ENCODE results near the gene ST3GAL3.

Gene ST3GAL3

DNA sequence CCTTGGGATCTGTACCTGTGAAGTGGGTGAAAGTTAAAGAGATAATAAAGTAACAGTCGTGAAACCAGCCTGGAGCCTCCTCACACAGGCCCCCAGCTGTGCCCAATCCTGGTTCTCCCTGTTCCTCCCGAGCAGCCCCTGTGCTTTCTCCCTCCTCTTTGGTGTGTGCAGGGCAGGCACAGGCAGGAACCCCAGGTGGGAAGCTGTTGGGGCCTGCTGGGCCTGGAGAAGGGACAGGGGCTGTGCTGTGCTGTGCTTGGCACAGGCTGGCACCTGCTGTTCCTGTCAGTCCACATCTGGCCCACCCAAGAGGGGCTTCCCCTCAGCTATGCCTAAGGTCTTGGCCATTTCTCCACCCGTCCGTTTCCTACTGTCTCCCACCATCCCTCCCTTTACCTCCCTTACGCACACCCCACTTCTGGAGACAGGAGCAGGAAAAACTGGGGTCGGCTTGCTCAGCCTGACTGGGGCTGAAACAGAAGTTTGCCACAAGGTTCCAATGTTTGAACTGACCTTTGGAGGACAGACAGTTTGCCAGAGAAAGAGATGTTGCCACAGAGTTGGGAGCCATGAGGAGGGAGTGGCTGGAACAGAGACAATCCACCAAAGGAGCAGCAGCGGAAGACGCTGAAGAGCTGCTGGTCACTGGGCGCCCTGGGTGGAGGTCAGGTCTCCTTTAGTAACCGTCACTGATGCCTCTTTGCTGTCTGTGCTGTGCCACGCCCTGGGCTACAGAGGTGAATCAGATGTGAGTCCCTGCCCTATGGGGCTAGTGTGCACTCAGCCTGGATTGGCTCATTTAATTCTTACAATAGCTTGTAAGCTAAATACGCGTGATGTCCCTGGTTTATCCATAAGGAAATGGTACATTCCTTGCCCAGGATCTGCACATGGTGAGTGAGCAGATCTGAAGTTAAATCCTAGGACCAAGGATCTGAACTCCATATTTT, 207.5 kb downstream of the ST3GAL3 start:
- Histone ChIP-seq H2BK12ac (ENCODE audit: low read length in 2 of 2) (no peak overlapping the region), H2AFZ (ENCODE audit: low read depth, low read length) (no peak overlapping the region), H3K18ac (ENCODE audit: low read depth in 1 of 2, low read length in 2 of 2) (no peak overlapping the region), H3K27ac (ENCODE audit: low read length, poor library complexity, severe bottlenecking) (no peak overlapping the region), H3K4ac (ENCODE audit: low read depth in 1 of 2, low read length in 2 of 2) (no peak overlapping the region), H3K4me3 (ENCODE audit: insufficient read depth in 1 of 2, low read depth in 1 of 2, low read length in 2 of 2) (no peak overlapping the region), H3K14ac (ENCODE audit: low read length in 2 of 2) (no peak overlapping the region), H3K9ac (ENCODE audit: low read length) (no peak overlapping the region), H3K4me1 (ENCODE audit: control insufficient read depth, insufficient read depth, low read depth, low read length) (peaks cover 9% of the 10 kb centered on the region), H2AK5ac (ENCODE audit: low read length, severe bottlenecking) (no peak overlapping the region), H2BK120ac (ENCODE audit: low read depth, low read length) (no peak overlapping the region), H3K79me1 (replicated peaks; ENCODE audit: low read length, poor library complexity, severe bottlenecking) (no peaks in the 10 kb centered on the region), H2BK15ac (ENCODE audit: low read depth, poor library complexity, severe bottlenecking) (no peak overlapping the region), H4K8ac (ENCODE audit: low read length) (no peak overlapping the region), H3K9me3 (ENCODE audit: control insufficient read depth, low read length) (no peaks in the 10 kb centered on the region), H2BK5ac (ENCODE audit: low read depth, low read length, poor library complexity, severe bottlenecking) (no peak overlapping the region), H3K36me3 (ENCODE audit: control insufficient read depth in 1 of 2, insufficient read depth in 2 of 2, low read depth in 1 of 2, low read length in 2 of 2) (peaks cover 17 to 26% of the 10 kb centered on the region in 2 experiments), H4K91ac (ENCODE audit: low read length) (peak overlapping the region; percentile 46), H3K27me3 (ENCODE audit: control insufficient read depth in 1 of 2, insufficient read depth in 1 of 2, low read length in 2 of 2) (no peaks in the 10 kb centered on the region), H3K23ac (ENCODE audit: low read length in 2 of 2) (no peak overlapping the region), H3K4me2 (ENCODE audit: low read length, poor library complexity, severe bottlenecking) (no peak overlapping the region)
- WGBS: 97% methylated on average over 13 of the region's 13 CpGs
- no peak for DNase-seq

DNA sequence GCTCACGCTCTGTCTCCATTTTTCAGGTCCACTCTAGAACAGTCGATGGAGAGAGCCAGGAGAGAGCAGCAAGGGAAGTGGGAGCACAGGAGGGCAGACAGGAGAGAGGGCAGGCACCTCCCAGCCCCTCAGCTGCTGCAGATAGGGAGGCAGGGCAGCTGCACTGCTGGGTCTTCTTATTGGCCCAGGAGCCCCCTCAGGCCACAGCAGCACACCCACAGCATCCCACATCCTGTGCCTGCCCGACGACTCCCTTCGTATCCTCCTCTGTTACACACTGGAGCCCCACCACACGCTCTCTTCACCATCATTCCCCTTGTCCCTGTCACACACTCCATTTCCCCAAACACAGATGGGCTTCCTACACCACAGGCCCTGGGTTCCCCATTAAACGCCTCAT, 212.6 kb downstream of the ST3GAL3 start:
- Histone ChIP-seq H3K4me3 (ENCODE audit: insufficient read depth in 1 of 2, low read depth in 1 of 2, low read length in 2 of 2) (no peak overlapping the region), H3K36me3 (ENCODE audit: control insufficient read depth in 1 of 2, insufficient read depth in 2 of 2, low read depth in 1 of 2, low read length in 2 of 2) (peaks cover 3 to 17% of the 10 kb centered on the region in 2 experiments), H4K91ac (ENCODE audit: low read length) (no peak overlapping the region), H2AFZ (ENCODE audit: low read depth, low read length) (no peak overlapping the region), H2BK12ac (ENCODE audit: low read length in 2 of 2) (no peak overlapping the region), H2BK15ac (ENCODE audit: low read depth, poor library complexity, severe bottlenecking) (no peak overlapping the region), H3K9me3 (ENCODE audit: control insufficient read depth, low read length) (no peaks in the 10 kb centered on the region), H3K27ac (ENCODE audit: low read length, poor library complexity, severe bottlenecking) (no peak overlapping the region), H3K27me3 (ENCODE audit: control insufficient read depth in 1 of 2, insufficient read depth in 1 of 2, low read length in 2 of 2) (no peaks in the 10 kb centered on the region), H3K4me1 (ENCODE audit: control insufficient read depth, insufficient read depth, low read depth, low read length) (peaks cover 6% of the 10 kb centered on the region), H3K9ac (ENCODE audit: low read length) (no peak overlapping the region), H3K18ac (ENCODE audit: low read depth in 1 of 2, low read length in 2 of 2) (no peak overlapping the region), H3K14ac (ENCODE audit: low read length in 2 of 2) (no peak overlapping the region), H3K79me1 (replicated peaks; ENCODE audit: low read length, poor library complexity, severe bottlenecking) (no peaks in the 10 kb centered on the region), H2BK120ac (ENCODE audit: low read depth, low read length) (no peak overlapping the region), H4K8ac (ENCODE audit: low read length) (no peak overlapping the region), H3K4me2 (ENCODE audit: low read length, poor library complexity, severe bottlenecking) (no peak overlapping the region), H2BK5ac (ENCODE audit: low read depth, low read length, poor library complexity, severe bottlenecking) (no peak overlapping the region), H3K4ac (ENCODE audit: low read depth in 1 of 2, low read length in 2 of 2) (no peak overlapping the region), H3K23ac (ENCODE audit: low read length in 2 of 2) (no peak overlapping the region), H2AK5ac (ENCODE audit: low read length, severe bottlenecking) (no peak overlapping the region)
- DNase-seq: no peak
- WGBS: 91% methylated on average over 7 of the region's 7 CpGs

DNA sequence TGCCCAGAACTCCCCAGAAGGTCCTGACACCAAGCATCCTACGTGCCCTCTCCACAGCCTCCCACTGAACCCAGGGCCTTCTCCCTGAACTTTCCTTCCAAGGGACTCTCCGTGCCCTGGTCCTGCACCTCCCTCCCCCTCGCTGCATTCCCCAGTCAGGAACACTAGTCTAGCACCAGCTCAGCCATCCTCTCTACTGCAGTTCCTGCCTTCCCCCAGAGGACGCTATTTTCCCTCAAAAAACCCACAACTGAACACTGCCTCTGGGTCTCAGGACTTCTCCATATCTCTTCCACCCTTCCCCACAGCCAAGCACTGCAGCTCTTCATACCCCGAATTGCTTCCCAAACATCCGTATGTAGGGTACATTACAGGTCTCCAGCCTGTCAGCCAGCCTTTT, 213.7 kb downstream of the ST3GAL3 start:
- no peak for DNase-seq
- H3K9ac ChIP-seq (ENCODE audit: low read length): no peak overlapping the region
- H3K4me1 ChIP-seq (ENCODE audit: control insufficient read depth, insufficient read depth, low read depth, low read length): peaks cover 6% of the 10 kb centered on the region
- no peak overlapping the region for H4K91ac ChIP-seq (ENCODE audit: low read length)
- no peak overlapping the region for H2AFZ ChIP-seq (ENCODE audit: low read depth, low read length)
- H3K4ac ChIP-seq (ENCODE audit: low read depth in 1 of 2, low read length in 2 of 2): no peak overlapping the region
- no peak overlapping the region for H2AK5ac ChIP-seq (ENCODE audit: low read length, severe bottlenecking)
- H3K4me3 ChIP-seq (ENCODE audit: insufficient read depth in 1 of 2, low read depth in 1 of 2, low read length in 2 of 2): no peak overlapping the region
- H2BK5ac ChIP-seq (ENCODE audit: low read depth, low read length, poor library complexity, severe bottlenecking): no peak overlapping the region
- no peaks in the 10 kb centered on the region for H3K9me3 ChIP-seq (ENCODE audit: control insufficient read depth, low read length)
- WGBS: 89% methylated on average over 6 of the region's 6 CpGs
- H3K27me3 ChIP-seq (ENCODE audit: control insufficient read depth in 1 of 2, insufficient read depth in 1 of 2, low read length in 2 of 2): no peaks in the 10 kb centered on the region
- no peak overlapping the region for H2BK120ac ChIP-seq (ENCODE audit: low read depth, low read length)
- H3K23ac ChIP-seq (ENCODE audit: low read length in 2 of 2): no peak overlapping the region
- H3K14ac ChIP-seq (ENCODE audit: low read length in 2 of 2): no peak overlapping the region
- no peak overlapping the region for H2BK15ac ChIP-seq (ENCODE audit: low read depth, poor library complexity, severe bottlenecking)
- peaks cover 11 to 21% of the 10 kb centered on the region in 2 experiments for H3K36me3 ChIP-seq (ENCODE audit: control insufficient read depth in 1 of 2, insufficient read depth in 2 of 2, low read depth in 1 of 2, low read length in 2 of 2)
- no peaks in the 10 kb centered on the region for H3K79me1 ChIP-seq (replicated peaks; ENCODE audit: low read length, poor library complexity, severe bottlenecking)
- no peak overlapping the region for H3K18ac ChIP-seq (ENCODE audit: low read depth in 1 of 2, low read length in 2 of 2)
- no peak overlapping the region for H2BK12ac ChIP-seq (ENCODE audit: low read length in 2 of 2)
- H4K8ac ChIP-seq (ENCODE audit: low read length): no peak overlapping the region
- no peak overlapping the region for H3K27ac ChIP-seq (ENCODE audit: low read length, poor library complexity, severe bottlenecking)
- no peak overlapping the region for H3K4me2 ChIP-seq (ENCODE audit: low read length, poor library complexity, severe bottlenecking)

DNA sequence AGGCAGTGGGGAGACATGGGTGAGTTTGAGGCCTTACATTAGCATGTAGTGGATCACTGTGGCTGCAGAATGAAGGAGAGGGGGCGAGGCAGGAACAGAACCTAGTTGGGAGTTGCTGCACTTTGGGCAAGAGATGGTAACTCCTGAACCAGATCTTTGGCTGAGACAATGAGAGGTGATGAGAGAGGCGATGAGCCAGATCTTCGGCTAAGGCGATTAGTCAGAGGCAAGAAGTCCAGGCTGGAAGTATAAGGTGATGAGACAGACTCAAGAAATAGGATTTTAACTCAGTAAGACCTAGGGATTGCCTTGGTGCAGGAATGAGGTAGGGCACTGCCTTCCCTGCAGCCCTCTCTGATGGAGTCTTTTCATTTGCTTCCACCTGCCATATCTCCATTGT, 217.2 kb downstream of the ST3GAL3 start:
- Histone ChIP-seq H3K27me3 (ENCODE audit: control insufficient read depth in 1 of 2, insufficient read depth in 1 of 2, low read length in 2 of 2) (no peaks in the 10 kb centered on the region), H2AK5ac (ENCODE audit: low read length, severe bottlenecking) (no peak overlapping the region), H2AFZ (ENCODE audit: low read depth, low read length) (no peak overlapping the region), H3K4me2 (ENCODE audit: low read length, poor library complexity, severe bottlenecking) (no peak overlapping the region), H3K9ac (ENCODE audit: low read length) (no peak overlapping the region), H3K4ac (ENCODE audit: low read depth in 1 of 2, low read length in 2 of 2) (no peak overlapping the region), H3K23ac (ENCODE audit: low read length in 2 of 2) (no peak overlapping the region), H3K4me1 (ENCODE audit: control insufficient read depth, insufficient read depth, low read depth, low read length) (peaks cover 7% of the 10 kb centered on the region), H3K4me3 (ENCODE audit: insufficient read depth in 1 of 2, low read depth in 1 of 2, low read length in 2 of 2) (no peak overlapping the region), H3K79me1 (replicated peaks; ENCODE audit: low read length, poor library complexity, severe bottlenecking) (no peaks in the 10 kb centered on the region), H2BK15ac (ENCODE audit: low read depth, poor library complexity, severe bottlenecking) (no peak overlapping the region), H4K8ac (ENCODE audit: low read length) (no peak overlapping the region), H2BK120ac (ENCODE audit: low read depth, low read length) (no peak overlapping the region), H3K18ac (ENCODE audit: low read depth in 1 of 2, low read length in 2 of 2) (no peak overlapping the region), H3K36me3 (ENCODE audit: control insufficient read depth in 1 of 2, insufficient read depth in 2 of 2, low read depth in 1 of 2, low read length in 2 of 2) (peaks cover 18 to 23% of the 10 kb centered on the region in 2 experiments), H2BK5ac (ENCODE audit: low read depth, low read length, poor library complexity, severe bottlenecking) (no peak overlapping the region), H3K9me3 (ENCODE audit: control insufficient read depth, low read length) (no peaks in the 10 kb centered on the region), H4K91ac (ENCODE audit: low read length) (no peak overlapping the region), H3K27ac (ENCODE audit: low read length, poor library complexity, severe bottlenecking) (no peak overlapping the region), H2BK12ac (ENCODE audit: low read length in 2 of 2) (no peak overlapping the region), H3K14ac (ENCODE audit: low read length in 2 of 2) (no peak overlapping the region)
- 72% methylated on average over 4 of the region's 4 CpGs for WGBS
- no peak for DNase-seq

Data from mesenchymal stem cell (in vitro differentiated cells and primary cell).